Stimulated activated naive CD8-positive, alpha-beta T cell treated with anti-CD3 and anti-CD28 coated beads, Interleukin-15, Interleukin-2, amounts not matched to agents 100 ng/mL and 50 ng/mL, for 24 hours (primary cell): ENCODE measurements around the gene RING1.

Experiments used
- H3K27ac Mint-ChIP-seq: one replicate; pipeline ENCODE4 v1.8.0; 2021; ENCODE audit warnings: mild to moderate bottlenecking, mixed read lengths
- H3K27me3 Mint-ChIP-seq: one replicate; pipeline ENCODE4 v1.8.0; 2021; ENCODE audit warnings: mixed read lengths
- H3K36me3 Mint-ChIP-seq: one replicate; pipeline ENCODE4 v1.8.0; 2021; ENCODE audit warnings: low read depth, mixed read lengths
- H3K4me1 Mint-ChIP-seq: one replicate; pipeline ENCODE4 v1.8.0; 2021; ENCODE audit warnings: low read depth, mixed read lengths
- H3K4me3 Mint-ChIP-seq: one replicate; pipeline ENCODE4 v1.8.0; 2021; ENCODE audit warnings: mild to moderate bottlenecking, mixed read lengths
- H3K9me3 Mint-ChIP-seq: one replicate; pipeline ENCODE4 v1.8.0; 2021; ENCODE audit warnings: mixed read lengths

Gene RING1

DNA sequence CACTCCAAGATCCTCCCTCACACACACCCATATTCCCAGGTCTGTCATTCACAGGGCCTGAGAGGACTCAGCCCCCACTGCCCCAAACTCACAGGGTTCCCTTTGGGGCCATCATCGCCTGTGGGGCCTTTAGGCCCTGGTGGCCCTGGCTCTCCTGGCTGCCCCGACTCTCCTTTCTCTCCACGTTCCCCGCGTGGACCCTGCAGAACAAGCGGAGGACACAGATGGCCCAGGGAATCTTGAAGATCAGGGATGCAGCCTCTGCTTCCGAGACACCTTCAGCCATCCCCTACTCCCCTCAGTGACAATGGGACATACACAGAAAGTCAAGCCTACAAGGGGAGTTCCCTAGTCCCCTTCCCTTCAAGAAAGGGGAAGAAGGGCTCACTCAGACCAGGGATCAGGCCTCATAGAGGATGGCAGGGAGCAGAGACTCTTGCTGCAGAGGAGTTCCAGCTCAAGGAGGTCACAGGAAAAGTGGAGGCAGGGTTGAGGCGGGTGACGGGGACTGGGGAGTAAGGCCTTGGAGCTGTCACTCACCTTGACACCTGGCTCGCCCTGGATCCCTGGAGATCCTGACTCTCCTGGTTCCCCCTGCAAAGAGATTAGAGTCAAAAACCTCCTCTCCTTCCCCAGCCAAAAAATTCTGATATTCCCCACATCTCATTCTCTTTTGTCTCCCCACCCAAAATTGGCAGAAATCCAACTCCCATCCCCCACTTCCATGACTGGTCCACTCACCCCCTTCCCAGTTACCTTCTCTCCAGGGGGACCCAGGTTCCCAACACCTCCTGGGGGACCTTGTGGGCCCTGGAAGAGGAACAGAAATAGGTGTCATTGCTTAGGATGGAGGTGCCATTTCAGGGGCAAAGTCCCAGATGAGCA lies 38.8 kb upstream of the RING1 start:
- H3K4me1 Mint-ChIP-seq: no peaks in the 10 kb centered on the region
- H3K9me3 Mint-ChIP-seq: no peaks in the 10 kb centered on the region
- no peaks in the 10 kb centered on the region for H3K27me3 Mint-ChIP-seq
- no peak overlapping the region for H3K4me3 Mint-ChIP-seq
- H3K36me3 Mint-ChIP-seq: no peaks in the 10 kb centered on the region
- no peak overlapping the region for H3K27ac Mint-ChIP-seq

DNA sequence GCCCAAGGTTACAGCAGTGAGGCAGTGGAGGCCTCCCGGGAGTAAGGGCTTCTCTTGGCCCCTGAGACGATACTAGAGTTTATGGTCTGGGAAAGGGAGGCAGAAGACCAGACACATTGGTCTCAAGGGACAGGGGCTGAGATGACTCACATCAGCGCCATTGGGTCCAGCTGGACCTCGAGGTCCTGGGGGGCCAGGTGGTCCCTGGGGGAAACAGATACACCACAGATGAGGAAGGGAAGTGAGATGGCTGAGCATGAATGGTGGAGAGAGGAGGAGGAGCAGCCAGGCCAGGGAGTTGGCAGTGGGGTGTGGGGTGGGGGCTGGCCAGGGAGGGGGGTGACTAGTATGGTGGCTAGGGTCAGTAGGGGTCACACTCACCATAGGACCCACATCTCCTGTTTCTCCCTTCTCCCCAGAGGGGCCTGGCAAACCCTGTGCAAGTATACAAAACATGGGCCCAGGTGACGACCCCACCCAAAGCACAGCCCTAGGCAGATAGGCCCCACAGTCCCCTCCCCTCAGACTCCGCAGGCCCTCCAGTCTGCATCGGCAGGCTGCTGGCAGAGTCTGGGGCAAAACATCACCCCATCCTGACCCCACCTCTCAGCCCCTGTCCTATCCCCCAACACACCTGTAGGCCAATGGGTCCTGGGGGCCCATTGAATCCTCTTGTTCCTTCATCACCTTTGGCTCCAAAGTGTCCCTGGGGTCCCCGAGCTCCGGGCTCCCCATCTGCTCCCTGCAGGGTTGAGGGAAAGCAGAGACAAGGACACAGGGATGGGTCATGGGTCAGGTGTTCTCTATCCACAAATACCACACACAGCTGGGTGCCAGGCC lies 37.9 kb upstream of the RING1 start:
- no peak overlapping the region for H3K4me3 Mint-ChIP-seq
- H3K27me3 Mint-ChIP-seq: no peaks in the 10 kb centered on the region
- no peaks in the 10 kb centered on the region for H3K4me1 Mint-ChIP-seq
- H3K36me3 Mint-ChIP-seq: no peaks in the 10 kb centered on the region
- H3K9me3 Mint-ChIP-seq: no peaks in the 10 kb centered on the region
- no peak overlapping the region for H3K27ac Mint-ChIP-seq

- Mint-ChIP-seq H3K4me3 (no peak overlapping the region), H3K27me3 (no peaks in the 10 kb centered on the region), H3K36me3 (no peaks in the 10 kb centered on the region)
Observed at GRCh38 chr6:33171016-33171879, 37.1 kb upstream of the RING1 start.

GRCh38 chr6:33171880-33172687 lies 36.2 kb upstream of the RING1 start:
- H3K27ac Mint-ChIP-seq: no peak overlapping the region
- no peaks in the 10 kb centered on the region for H3K27me3 Mint-ChIP-seq
- no peaks in the 10 kb centered on the region for H3K4me1 Mint-ChIP-seq
- H3K36me3 Mint-ChIP-seq: no peaks in the 10 kb centered on the region
- H3K4me3 Mint-ChIP-seq: no peak overlapping the region
- no peaks in the 10 kb centered on the region for H3K9me3 Mint-ChIP-seq

More at GRCh38 chr6:33171016-33171879, 37.1 kb upstream of the RING1 start:
- Mint-ChIP-seq H3K9me3 (no peaks in the 10 kb centered on the region), H3K4me1 (no peaks in the 10 kb centered on the region), H3K27ac (no peak overlapping the region)

DNA sequence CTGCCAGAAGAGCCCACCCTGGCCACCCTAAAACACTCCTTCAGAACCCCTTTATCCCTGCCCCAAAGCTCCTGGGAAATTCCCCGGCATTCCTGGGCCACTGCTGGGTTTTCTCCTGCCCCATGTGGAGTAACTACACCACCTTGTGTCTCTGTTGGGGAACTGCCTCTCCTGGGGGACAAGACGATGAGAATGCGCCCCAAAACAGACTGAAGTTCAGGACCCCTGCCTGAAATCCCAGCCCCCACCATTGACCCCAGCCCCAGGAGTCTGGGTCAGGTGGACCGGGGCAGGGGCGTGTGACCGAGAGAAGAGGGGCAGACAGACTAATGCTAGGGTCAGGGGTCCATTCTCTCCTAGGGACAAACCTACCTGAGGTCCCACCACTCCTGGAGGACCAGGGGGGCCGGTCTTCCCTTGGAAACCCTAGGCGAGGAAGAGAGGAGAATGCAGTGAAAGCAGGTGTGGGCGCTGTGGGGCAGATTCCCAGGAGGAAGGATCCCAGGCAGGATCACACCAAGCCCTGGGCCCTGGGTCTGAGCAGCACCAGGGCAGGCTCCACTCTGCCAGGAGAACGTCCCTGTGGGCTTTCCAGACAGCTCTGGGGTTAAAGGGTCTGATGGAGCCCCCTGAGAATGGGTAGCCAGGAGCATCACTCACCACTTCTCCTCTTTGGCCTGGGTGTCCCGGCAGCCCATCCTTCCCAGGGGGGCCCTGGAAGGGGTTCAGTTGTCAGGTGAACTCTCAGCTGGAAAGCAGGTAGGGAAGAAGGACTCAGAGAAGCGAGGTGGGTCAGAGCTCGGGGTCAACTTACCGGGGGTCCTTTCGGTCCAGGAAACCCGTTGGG lies 35.4 kb upstream of the RING1 start:
- H3K27me3 Mint-ChIP-seq: no peaks in the 10 kb centered on the region
- H3K9me3 Mint-ChIP-seq: no peaks in the 10 kb centered on the region
- H3K4me3 Mint-ChIP-seq: no peak overlapping the region
- no peaks in the 10 kb centered on the region for H3K36me3 Mint-ChIP-seq
- H3K27ac Mint-ChIP-seq: no peak overlapping the region
- H3K4me1 Mint-ChIP-seq: no peaks in the 10 kb centered on the region

GRCh38 chr6:33173535-33174180 lies 34.6 kb upstream of the RING1 start:
- H3K9me3 Mint-ChIP-seq: no peaks in the 10 kb centered on the region
- H3K4me3 Mint-ChIP-seq: no peak overlapping the region
- H3K36me3 Mint-ChIP-seq: no peaks in the 10 kb centered on the region
- no peak overlapping the region for H3K27ac Mint-ChIP-seq
- no peaks in the 10 kb centered on the region for H3K4me1 Mint-ChIP-seq
- H3K27me3 Mint-ChIP-seq: no peaks in the 10 kb centered on the region

- H3K27me3 Mint-ChIP-seq: no peaks in the 10 kb centered on the region
- H3K27ac Mint-ChIP-seq: no peak overlapping the region
- H3K4me3 Mint-ChIP-seq: no peak overlapping the region
- no peaks in the 10 kb centered on the region for H3K4me1 Mint-ChIP-seq
- H3K9me3 Mint-ChIP-seq: no peaks in the 10 kb centered on the region
- H3K36me3 Mint-ChIP-seq: no peaks in the 10 kb centered on the region
Observed at GRCh38 chr6:33174784-33175183, 33.5 kb upstream of the RING1 start.

GRCh38 chr6:33175436-33176069 lies 32.7 kb upstream of the RING1 start:
- H3K27ac Mint-ChIP-seq: no peak overlapping the region

DNA sequence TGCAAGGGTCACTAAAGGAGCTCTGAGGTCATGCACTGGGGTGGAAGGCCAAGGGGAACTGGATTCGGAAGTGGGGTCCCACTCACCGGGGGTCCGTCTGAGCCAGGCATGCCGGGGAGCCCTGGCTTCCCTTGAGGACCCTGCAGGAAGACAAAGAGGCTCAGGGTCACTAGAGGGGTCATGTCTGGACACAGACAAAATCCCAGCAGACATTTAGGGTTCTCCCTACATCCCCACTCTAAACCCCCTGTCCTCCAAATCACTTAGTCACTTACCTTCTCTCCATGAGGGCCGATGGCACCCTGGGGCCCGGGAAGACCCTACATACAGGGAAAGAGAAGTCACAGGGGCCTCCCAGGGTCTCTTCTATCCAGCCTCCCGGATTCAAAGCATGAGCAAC lies 31.4 kb upstream of the RING1 start:
- Mint-ChIP-seq H3K9me3 (no peaks in the 10 kb centered on the region), H3K27me3 (no peaks in the 10 kb centered on the region), H3K27ac (no peak overlapping the region), H3K36me3 (no peaks in the 10 kb centered on the region), H3K4me1 (no peaks in the 10 kb centered on the region), H3K4me3 (no peak overlapping the region)

More at GRCh38 chr6:33175436-33176069, 32.7 kb upstream of the RING1 start:
- no peaks in the 10 kb centered on the region for H3K9me3 Mint-ChIP-seq
- no peaks in the 10 kb centered on the region for H3K36me3 Mint-ChIP-seq
- H3K27me3 Mint-ChIP-seq: no peaks in the 10 kb centered on the region
- H3K4me3 Mint-ChIP-seq: no peak overlapping the region
- no peaks in the 10 kb centered on the region for H3K4me1 Mint-ChIP-seq

DNA sequence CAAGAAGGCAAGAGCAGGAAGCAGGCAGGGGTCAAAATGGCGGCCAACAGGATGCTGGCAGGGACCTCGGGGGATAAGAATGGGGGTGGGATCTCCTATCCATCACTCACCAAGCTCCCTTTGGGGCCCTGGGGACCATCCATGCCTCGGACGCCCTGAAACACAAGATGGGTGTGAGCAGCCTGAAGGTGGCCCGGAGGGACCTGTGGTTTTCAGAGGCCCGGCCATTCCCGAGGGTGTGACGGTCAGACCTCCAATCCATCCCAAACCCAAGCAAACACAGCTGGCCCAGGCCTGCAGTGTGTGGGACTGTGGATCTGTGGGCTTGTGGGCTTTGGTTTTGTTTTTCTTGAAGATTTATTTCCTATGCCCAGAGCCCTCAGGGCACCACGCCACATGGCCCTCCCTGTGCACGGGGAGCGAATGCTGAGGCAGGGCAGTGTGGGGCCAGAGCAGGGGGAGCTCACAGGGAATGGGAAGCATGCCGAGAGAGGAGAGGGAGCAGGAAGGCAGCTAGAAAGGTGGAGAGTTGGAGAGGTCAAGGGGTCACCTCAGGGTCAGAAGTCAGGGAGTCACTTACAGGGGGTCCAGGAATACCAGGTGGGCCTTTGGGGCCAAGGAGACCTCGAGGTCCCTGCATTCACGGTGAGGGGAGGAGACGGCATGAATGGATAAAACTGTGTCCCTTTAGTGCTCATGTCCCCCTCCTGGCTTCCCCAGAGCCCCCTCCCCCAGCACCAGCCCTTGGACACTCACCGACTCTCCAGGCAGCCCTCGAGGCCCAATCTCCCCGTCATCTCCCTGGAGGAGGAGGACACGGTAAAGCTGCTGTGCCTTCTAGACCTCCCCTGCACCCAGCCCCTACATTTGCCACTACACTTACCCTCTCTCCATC lies 30.5 kb upstream of the RING1 start:
- peaks cover 3% of the 10 kb centered on the region for H3K9me3 Mint-ChIP-seq
- no peaks in the 10 kb centered on the region for H3K27me3 Mint-ChIP-seq
- H3K4me3 Mint-ChIP-seq: no peak overlapping the region
- peaks cover 3% of the 10 kb centered on the region for H3K36me3 Mint-ChIP-seq
- H3K4me1 Mint-ChIP-seq: peaks cover 3% of the 10 kb centered on the region
- no peak overlapping the region for H3K27ac Mint-ChIP-seq

- Mint-ChIP-seq H3K36me3 (peaks cover 14% of the 10 kb centered on the region), H3K4me3 (no peak overlapping the region), H3K9me3 (peaks cover 14% of the 10 kb centered on the region), H3K4me1 (peaks cover 14% of the 10 kb centered on the region), H3K27me3 (no peaks in the 10 kb centered on the region), H3K27ac (no peak overlapping the region)
Observed at GRCh38 chr6:33178755-33179475, 29.4 kb upstream of the RING1 start.
